HUES48 (cell line): ENCODE measurements around the gene ATG4B.
"Not testable (repeated sequence)": the region's sequence is repeated elsewhere in the genome, so short reads cannot be mapped to it uniquely, and the experiment has no call there.

Experiments used
- H3K27ac ChIP-seq: one replicate; pipeline ENCODE4 v1.7.0; 2013; ENCODE audit warnings: low read depth, low read length, inconsistent platforms
- H3K27me3 ChIP-seq: 2 replicates; pipeline ENCODE4 v1.6.1; 2013; ENCODE audit warnings: mild to moderate bottlenecking, low read length; ENCODE audit not compliant: control insufficient read depth, insufficient read depth
- H3K36me3 ChIP-seq: 2 replicates; pipeline ENCODE4 v1.6.1; 2013; ENCODE audit warnings: low read length; ENCODE audit not compliant: control insufficient read depth, insufficient read depth
- H3K4me1 ChIP-seq: 2 replicates; pipeline ENCODE4 v1.6.1; 2013; ENCODE audit warnings: mild to moderate bottlenecking, low read length; ENCODE audit not compliant: control insufficient read depth, insufficient read depth
- H3K4me3 ChIP-seq: 2 replicates; pipeline ENCODE4 v1.5.1; 2013; ENCODE audit warnings: mild to moderate bottlenecking, low read depth, low read length
- H3K9ac ChIP-seq: 2 replicates; pipeline ENCODE4 v1.6.1; 2013; ENCODE audit warnings: mild to moderate bottlenecking, low read depth, low read length, moderate library complexity
- H3K9me3 ChIP-seq: 2 replicates; pipeline ENCODE4 v1.6.1; 2013; ENCODE audit warnings: low read length; ENCODE audit not compliant: control insufficient read depth, insufficient read depth

Gene ATG4B

DNA sequence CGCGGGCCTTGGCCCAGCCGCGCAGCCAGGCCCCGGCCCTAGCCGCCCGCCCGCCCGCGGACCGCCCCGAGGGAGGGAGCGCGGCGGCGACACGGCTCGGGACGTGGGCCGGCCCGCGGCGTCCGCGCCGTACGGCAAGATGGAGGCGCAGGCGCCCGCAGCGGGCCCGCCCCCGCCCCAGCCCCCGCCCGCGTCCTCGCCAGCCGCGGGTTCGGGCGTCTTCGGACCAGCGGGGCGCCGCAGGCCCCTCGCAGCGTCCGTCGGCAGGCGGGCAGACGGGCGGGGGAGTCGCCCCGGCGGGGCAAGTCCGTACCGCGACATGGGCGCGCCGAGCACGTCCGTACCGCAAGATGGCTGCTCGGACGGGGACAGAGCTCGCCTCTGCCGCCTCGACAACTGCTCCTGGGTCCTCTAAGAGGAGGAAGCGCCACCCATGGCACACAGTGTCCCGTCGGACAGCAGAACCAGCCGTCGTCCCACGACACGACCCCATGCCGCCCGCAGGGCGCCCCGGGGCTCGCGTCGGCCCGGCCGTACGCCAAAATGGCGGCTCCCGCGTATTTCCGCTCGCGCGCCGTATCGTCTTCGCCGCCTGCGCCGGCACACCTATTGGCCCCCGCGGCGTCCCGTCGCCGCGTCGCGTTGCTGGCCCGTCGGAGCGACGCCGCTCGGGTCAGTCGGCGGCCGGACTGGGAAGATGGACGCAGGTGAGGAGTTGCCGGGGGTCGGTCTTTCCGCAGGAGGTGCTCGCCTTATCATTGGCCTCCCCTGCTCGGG is at the start of gene ATG4B, which contains the start of gene THAP4:
Gene ATG4B (plus strand): TSS at position 676 of the 777 bp plus-strand sequence. CDS start 22 bp downstream, at position 698.
Gene THAP4 (minus strand): TSS at position 141 of the 777 bp plus-strand sequence. CDS start 141 bp downstream, outside the sequence.
- Histone ChIP-seq H3K4me1 (peaks cover 11% of the 10 kb centered on the region; the same call in 1 of the 2 replicates), H3K4me3 (peak within 1 kb of the TSS; percentile 100), H3K27me3 (no peaks in the 10 kb centered on the region), H3K9ac (peak within 1 kb of the TSS; percentile 99), H3K9me3 (peaks cover 3% of the 10 kb centered on the region), H3K36me3 (peaks cover 36% of the 10 kb centered on the region), H3K27ac (peak within 1 kb of the TSS; percentile 99)

DNA sequence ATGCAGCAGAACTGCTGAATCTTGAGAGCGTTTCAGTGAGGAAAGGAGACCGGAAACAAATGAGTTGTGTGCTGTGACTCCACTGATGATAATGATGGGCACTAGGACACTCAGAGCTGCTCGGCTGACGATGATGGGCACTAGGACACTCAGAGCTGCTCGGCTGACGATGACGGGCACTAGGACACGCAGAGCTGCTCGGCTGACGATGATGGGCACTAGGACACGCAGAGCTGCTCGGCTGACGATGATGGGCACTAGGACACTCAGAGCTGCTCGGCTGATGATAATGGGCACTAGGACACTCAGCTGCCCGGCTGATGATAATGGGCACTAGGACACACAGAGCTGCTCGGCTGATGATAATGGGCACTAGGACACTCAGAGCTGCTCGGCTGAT is 47.6 kb upstream of the ATG4B start:
- H3K9ac ChIP-seq, H3K36me3 ChIP-seq, H3K4me3 ChIP-seq, H3K27me3 ChIP-seq, H3K4me1 ChIP-seq, H3K27ac ChIP-seq: not testable (repeated sequence)
- peaks cover 15% of the 10 kb centered on the region for H3K9me3 ChIP-seq

DNA sequence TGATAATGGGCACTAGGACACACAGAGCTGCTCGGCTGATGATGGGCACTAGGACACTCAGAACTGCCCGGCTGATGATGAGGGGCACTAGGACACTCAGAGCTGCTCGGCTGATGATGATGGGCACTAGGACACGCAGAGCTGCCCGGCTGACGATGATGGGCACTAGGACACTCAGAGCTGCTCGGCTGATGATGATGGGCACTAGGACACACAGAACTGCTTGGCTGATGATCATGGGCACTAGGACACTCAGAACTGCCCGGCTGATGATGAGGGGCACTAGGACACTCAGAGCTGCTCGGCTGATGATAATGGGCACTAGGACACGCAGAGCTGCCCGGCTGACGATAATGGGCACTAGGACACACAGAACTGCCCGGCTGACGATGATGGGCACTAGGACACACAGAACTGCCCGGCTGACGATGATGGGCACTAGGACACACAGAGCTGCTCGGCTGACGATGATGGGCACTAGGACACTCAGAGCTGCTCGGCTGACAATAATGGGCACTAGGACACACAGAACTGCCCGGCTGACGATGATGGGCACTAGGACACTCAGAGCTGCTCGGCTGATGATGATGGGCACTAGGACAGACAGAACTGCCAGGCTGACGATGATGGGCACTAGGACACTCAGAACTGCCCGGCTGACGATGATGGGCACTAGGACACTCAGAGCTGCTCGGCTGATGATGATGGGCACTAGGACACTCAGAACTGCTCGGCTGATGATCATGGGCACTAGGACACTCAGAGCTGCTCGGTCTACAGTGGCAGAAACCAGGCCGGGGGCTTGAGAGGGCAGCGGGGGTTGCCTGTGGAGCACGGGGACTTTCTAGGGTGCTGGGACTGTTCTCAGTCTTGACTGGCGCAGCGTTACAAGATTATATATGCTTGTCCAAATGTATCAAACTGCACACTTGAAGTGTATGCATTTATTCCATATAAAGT is 46.7 kb upstream of the ATG4B start:
- H3K9ac ChIP-seq, H3K27me3 ChIP-seq, H3K36me3 ChIP-seq, H3K27ac ChIP-seq, H3K4me3 ChIP-seq, H3K4me1 ChIP-seq: not testable (repeated sequence)
- H3K9me3 ChIP-seq: peaks cover 15% of the 10 kb centered on the region

DNA sequence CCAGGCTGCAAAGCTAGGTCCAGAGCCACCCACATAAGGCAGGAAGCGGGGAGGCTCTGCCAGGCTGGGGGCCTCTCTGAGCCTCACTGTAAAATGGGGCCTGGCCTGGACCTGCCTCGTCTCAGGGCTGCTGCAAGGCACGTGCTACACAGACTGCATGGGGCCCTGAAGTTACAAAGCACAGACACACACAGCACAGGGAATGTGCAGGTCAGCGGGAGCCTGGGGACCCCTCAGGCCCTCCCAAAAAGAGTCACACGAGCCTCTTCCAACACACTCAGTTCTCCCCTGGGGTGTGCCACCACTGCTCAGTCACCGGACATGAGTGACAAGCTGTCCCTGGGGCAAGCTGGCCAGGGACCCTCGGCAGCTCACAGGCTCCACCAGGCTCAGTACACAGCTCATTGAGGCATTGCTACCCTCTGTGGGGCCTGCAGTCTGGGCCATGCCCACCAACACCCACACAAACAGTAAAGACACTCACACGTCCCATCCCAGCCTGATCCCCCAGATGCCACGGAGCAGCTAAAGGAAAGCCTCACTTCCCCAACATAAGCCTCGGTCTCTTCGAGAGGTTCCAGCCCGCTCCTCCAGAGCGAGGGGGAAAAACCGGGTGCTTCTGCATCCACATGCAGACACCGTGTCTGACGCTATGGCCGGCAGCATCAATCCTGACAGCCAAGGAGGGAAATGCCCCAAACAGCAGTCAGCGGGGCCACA is 45.2 kb upstream of the ATG4B start:
- H3K36me3 ChIP-seq: peaks cover 6% of the 10 kb centered on the region
- peaks cover 7% of the 10 kb centered on the region; the same call in 1 of the 2 replicates for H3K4me1 ChIP-seq
- H3K9ac ChIP-seq: no peak overlapping the region
- H3K27me3 ChIP-seq: no peaks in the 10 kb centered on the region
- no peak overlapping the region for H3K27ac ChIP-seq
- H3K4me3 ChIP-seq: no peak overlapping the region
- H3K9me3 ChIP-seq: peaks cover 3% of the 10 kb centered on the region

DNA sequence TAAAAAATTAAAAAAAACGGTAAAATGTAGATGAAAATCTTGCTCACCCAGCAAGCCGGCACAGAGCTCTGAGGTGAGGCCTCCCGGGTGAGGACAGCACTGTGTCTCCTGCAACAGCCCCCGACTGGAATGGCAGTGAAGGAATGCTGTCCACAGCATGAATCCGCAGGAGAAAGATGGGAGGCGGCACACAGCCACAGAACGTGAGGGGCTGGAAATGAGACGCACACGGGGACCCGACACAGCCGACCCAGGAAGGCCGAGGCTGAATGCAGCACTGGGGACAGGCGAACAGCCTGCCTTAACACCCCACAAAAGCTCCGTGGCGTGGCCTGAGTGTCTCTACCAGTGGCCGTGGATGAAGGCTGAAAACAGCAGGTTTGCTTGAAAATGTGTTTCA is 44.2 kb upstream of the ATG4B start:
- H3K27me3 ChIP-seq: no peaks in the 10 kb centered on the region
- peaks cover 7% of the 10 kb centered on the region; the same call in 1 of the 2 replicates for H3K4me1 ChIP-seq
- H3K9me3 ChIP-seq: no peaks in the 10 kb centered on the region
- no peak overlapping the region for H3K9ac ChIP-seq
- H3K4me3 ChIP-seq: no peak overlapping the region
- H3K36me3 ChIP-seq: peaks cover 13% of the 10 kb centered on the region
- H3K27ac ChIP-seq: no peak overlapping the region

DNA sequence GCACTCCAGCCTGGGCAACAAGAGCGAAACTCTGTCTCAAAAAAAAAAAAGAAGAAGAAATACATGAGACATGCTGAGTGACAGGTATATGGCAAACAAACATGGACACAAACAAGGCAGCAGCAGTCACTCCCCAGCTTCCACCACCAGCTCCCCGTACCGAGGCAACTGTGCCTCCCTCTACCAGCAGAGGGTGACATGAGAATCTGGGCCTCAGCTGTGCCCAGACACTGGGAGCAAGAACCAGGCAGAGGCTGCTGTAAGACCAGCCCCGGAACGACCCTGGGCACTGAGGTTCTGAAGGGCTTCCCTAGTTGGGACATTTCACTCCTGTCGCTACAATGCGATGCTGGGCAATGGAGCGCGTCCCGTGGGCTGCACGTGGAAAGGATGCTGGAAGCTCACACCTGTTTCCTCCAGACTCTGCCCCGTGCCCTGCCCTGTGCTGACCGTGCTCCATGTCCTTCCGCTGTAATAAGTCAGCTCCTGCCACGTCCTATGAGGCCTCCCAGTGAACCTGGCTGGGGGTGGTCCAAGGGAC is 41.8 kb upstream of the ATG4B start:
- Histone ChIP-seq H3K9ac (no peak overlapping the region), H3K4me1 (no peaks in the 10 kb centered on the region), H3K36me3 (peaks cover 30% of the 10 kb centered on the region), H3K9me3 (no peaks in the 10 kb centered on the region), H3K4me3 (no peak overlapping the region), H3K27me3 (no peaks in the 10 kb centered on the region), H3K27ac (no peak overlapping the region)

DNA sequence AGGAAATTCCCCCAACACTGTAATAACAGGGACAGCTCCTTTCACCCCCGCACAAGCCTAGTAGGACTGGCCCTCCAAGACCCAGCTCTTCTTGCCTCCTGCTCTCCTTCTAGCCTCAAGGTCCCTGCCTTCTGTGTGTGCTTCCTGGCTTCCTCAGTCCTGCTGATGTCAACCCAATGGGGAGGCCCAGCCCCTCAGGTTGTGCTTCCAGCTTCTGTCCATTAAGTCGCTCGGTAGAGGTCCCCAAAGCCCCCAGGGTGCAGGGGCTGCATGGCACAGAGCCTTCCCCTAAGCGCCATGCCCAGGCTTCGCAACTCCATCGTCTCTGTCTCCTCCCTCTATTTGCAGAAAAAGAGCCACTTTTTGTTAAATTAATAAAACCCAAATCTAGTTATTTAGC is 39.9 kb upstream of the ATG4B start:
- Histone ChIP-seq H3K4me3 (no peak overlapping the region), H3K4me1 (no peaks in the 10 kb centered on the region), H3K27ac (no peak overlapping the region), H3K36me3 (peaks cover 46% of the 10 kb centered on the region), H3K9me3 (no peaks in the 10 kb centered on the region), H3K9ac (no peak overlapping the region), H3K27me3 (no peaks in the 10 kb centered on the region)

DNA sequence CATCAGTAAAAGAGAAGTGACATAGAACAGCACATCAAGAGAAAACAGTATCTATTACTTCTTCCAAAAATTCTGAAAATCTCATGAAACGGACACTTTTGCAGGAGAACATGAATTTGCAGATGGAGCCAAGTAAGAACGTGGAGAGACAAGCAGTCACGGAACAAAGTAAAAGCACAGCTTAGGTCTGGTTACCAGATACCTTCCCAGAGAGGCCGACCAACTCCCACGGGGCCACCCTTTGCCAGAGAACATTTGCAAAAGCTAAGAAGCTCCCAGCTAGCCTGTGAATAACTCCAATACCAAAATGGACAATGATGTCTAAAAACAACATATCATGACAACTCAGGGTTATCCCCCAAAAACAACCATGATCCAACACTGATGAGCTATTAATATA is 39.4 kb upstream of the ATG4B start:
- no peaks in the 10 kb centered on the region for H3K9me3 ChIP-seq
- H3K9ac ChIP-seq: no peak overlapping the region
- no peak overlapping the region for H3K27ac ChIP-seq
- H3K36me3 ChIP-seq: peaks cover 51% of the 10 kb centered on the region
- no peaks in the 10 kb centered on the region for H3K27me3 ChIP-seq
- no peak overlapping the region for H3K4me3 ChIP-seq
- H3K4me1 ChIP-seq: no peaks in the 10 kb centered on the region

DNA sequence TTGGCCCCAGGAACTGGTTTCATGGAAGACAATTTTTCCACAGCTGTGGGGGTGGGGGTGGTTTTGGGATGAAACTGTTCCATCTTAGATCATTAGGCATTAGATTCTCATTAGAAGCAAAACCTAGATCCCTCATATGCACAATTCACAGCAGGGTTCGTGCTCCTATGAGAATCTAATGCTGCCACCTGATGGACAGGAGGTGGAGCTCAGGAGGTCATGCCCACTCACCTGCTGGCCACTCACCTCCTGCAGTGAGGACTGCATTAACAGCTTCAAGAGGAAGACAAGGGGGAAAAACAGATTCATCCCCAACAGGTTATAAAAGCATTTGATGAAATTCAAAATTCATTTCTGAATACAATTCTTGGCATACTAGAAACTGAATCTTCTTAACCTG is 39.0 kb upstream of the ATG4B start:
- Histone ChIP-seq H3K27ac (no peak overlapping the region), H3K4me3 (no peak overlapping the region), H3K9me3 (no peaks in the 10 kb centered on the region), H3K9ac (no peak overlapping the region), H3K4me1 (no peaks in the 10 kb centered on the region), H3K36me3 (peaks cover 47% of the 10 kb centered on the region), H3K27me3 (no peaks in the 10 kb centered on the region)

DNA sequence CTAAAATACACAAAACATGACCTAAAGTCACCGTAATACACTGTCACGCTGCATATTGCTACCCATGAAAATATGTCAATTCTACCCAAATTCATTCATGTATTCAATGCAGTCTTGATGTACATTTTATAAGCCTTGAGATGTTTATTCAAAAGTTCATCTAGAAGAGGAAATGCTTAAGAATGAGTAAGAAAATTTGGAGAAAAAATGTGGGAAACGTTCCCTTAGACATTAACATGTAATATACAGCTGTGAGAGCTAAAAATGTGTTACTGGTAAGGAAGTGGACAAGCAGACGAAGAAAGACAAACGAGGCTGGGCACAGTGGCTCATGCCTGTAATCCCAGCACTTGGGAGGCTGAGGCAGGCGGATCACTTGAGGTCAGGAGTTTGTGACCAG is 37.9 kb upstream of the ATG4B start:
- Histone ChIP-seq H3K9ac (no peak overlapping the region), H3K4me3 (no peak overlapping the region), H3K27ac (no peak overlapping the region), H3K27me3 (no peaks in the 10 kb centered on the region), H3K36me3 (peaks cover 47% of the 10 kb centered on the region), H3K9me3 (no peaks in the 10 kb centered on the region), H3K4me1 (no peaks in the 10 kb centered on the region)
